Tibial nerve (tissue), 4 donors: ENCODE data around the gene ERN1. TPM values are rescaled to one million over a fixed set of nuclear protein-coding genes. Genes with fewer than 3 reads are reported as not detected.
"Not testable (repeated sequence)": the region's sequence is repeated elsewhere in the genome, so short reads cannot be mapped to it uniquely, and the experiment has no call there.

Source experiments
- DNase-seq, 2 donors: peaks; one replicate each; pipeline ENCODE4 v3.0.0-alpha.2; 2019; ENCODE audit warnings: low spot score in 2 of 2
- H3K27ac ChIP-seq, 4 donors: fragments of 200-600 bp; sonication (generic) in 3 of 4; one replicate each; pipeline ENCODE4 v1.5.1; 2017 to 2019; ENCODE audit warnings: mild to moderate bottlenecking in 1 of 4
- H3K27me3 ChIP-seq, 2 donors: fragments of 200-600 bp; sonication (generic) in 1 of 2; one replicate each; pipeline versions ENCODE4 v1.5.1 to v1.6.0; 2017 to 2019
- H3K36me3 ChIP-seq, 3 donors: fragments of 200-600 bp; sonication (generic); one replicate each; pipeline ENCODE4 v1.5.1; 2018 to 2019
- H3K4me1 ChIP-seq, 4 donors: fragments of 200-600 bp; sonication (generic) in 3 of 4; one replicate each; pipeline ENCODE4 v1.5.1; 2017 to 2019
- H3K4me3 ChIP-seq, 4 donors: fragments of 200-600 bp; sonication (generic) in 3 of 4; one replicate each; pipeline ENCODE4 v1.5.1; 2017 to 2019; ENCODE audit warnings: mild to moderate bottlenecking in 1 of 4, moderate library complexity in 1 of 4
- H3K9me3 ChIP-seq, 4 donors: fragments of 200-600 bp; sonication (generic) in 3 of 4; one replicate each; pipeline ENCODE4 v1.5.1; 2017 to 2019
- EP300 ChIP-seq, 2 donors: sonication (generic); formaldehyde crosslinking; IDR thresholded peaks; one replicate each; pipeline ENCODE4 v1.6.1; 2017; ENCODE audit warnings: antibody characterized with exemption in 2 of 2, mild to moderate bottlenecking in 1 of 2
- POLR2A ChIP-seq, 2 donors: fragments of 450-650 bp; IDR thresholded peaks; one replicate each; pipeline ENCODE4 v1.6.1; 2017; ENCODE audit warnings: antibody characterized with exemption in 2 of 2, mild to moderate bottlenecking in 2 of 2, moderate library complexity in 2 of 2
- WGBS, 2 donors: methylation state at CpG; one replicate each; pipeline ENCODE4 v1.1.5; 2018; 5-methylcytosine and 5-hydroxymethylcytosine counted together
- total RNA-seq, 4 donors: library from RNA; depleted of rRNA; stranded (reverse); fragments of >200 nt; gene quantifications; one replicate each; pipeline ENCODE4 v1.1.0, GENCODE V29; 2016
- TF ChIP-seq, protein P1 (sequence below), 5 experiments: fragments of 200-600 bp in 3 of 5; fragments of 450-650 bp in 2 of 5; sonication (generic) in 3 of 5; IDR thresholded peaks; one replicate each; pipeline ENCODE4 v1.5.1; 2016 to 2019; ENCODE audit warnings: antibody characterized with exemption in 5 of 5, mild to moderate bottlenecking in 3 of 5, moderate library complexity in 2 of 5

The ERN1 gene
- total RNA-seq, 4 donors from 2014 or later = 8.7 to 17.7 (median 13.5) TPM

GRCh38 chr17:64174686-64175456 lies 44.9 kb upstream of the ERN1 start:
- peak in 1 of 2 donors; percentile 53 for DNase-seq
- peaks cover 0 to 49% (median 0%) of the 10 kb centered on the region in 3 donors for H3K36me3 ChIP-seq
- H3K4me3 ChIP-seq = no peak overlapping the region
- WGBS, 2 donors = 79 to 90% methylated on average over 7 of the region's 7 CpGs
- peak; percentile 43 to 68 for TF ChIP-seq EP300 (IDR thresholded peaks at IDR 0.05)
- TF ChIP-seq, protein P1, sequence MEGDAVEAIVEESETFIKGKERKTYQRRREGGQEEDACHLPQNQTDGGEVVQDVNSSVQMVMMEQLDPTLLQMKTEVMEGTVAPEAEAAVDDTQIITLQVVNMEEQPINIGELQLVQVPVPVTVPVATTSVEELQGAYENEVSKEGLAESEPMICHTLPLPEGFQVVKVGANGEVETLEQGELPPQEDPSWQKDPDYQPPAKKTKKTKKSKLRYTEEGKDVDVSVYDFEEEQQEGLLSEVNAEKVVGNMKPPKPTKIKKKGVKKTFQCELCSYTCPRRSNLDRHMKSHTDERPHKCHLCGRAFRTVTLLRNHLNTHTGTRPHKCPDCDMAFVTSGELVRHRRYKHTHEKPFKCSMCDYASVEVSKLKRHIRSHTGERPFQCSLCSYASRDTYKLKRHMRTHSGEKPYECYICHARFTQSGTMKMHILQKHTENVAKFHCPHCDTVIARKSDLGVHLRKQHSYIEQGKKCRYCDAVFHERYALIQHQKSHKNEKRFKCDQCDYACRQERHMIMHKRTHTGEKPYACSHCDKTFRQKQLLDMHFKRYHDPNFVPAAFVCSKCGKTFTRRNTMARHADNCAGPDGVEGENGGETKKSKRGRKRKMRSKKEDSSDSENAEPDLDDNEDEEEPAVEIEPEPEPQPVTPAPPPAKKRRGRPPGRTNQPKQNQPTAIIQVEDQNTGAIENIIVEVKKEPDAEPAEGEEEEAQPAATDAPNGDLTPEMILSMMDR (IDR thresholded peaks at IDR 0.05) = no peak
- H3K4me1 ChIP-seq = peaks cover 0 to 32% (median 7%) of the 10 kb centered on the region in 4 donors
- peak overlapping the region in 3 of 4 donors; percentile 32 to 82 (median 61) for H3K27ac ChIP-seq
- H3K9me3 ChIP-seq = no peaks in the 10 kb centered on the region
- no peaks in the 10 kb centered on the region for H3K27me3 ChIP-seq

GRCh38 chr17:64173646-64174045 lies 43.7 kb upstream of the ERN1 start:
- peaks cover 0 to 26% (median 3%) of the 10 kb centered on the region in 4 donors for H3K4me1 ChIP-seq
- no peaks in the 10 kb centered on the region for H3K27me3 ChIP-seq
- H3K4me3 ChIP-seq = no peak overlapping the region
- no peaks in the 10 kb centered on the region for H3K9me3 ChIP-seq
- DNase-seq = no peak
- 91 to 100% methylated on average over 3 of the region's 3 CpGs for WGBS, 2 donors
- H3K36me3 ChIP-seq = peaks cover 0 to 60% (median 0%) of the 10 kb centered on the region in 3 donors
- peak overlapping the region in 2 of 4 donors; percentile 61 to 78 for H3K27ac ChIP-seq
- TF ChIP-seq, protein P1 (IDR thresholded peaks at IDR 0.05) = no peak
- TF ChIP-seq POLR2A (IDR thresholded peaks at IDR 0.05) = no peak
- no peak for TF ChIP-seq EP300 (IDR thresholded peaks at IDR 0.05)

DNA sequence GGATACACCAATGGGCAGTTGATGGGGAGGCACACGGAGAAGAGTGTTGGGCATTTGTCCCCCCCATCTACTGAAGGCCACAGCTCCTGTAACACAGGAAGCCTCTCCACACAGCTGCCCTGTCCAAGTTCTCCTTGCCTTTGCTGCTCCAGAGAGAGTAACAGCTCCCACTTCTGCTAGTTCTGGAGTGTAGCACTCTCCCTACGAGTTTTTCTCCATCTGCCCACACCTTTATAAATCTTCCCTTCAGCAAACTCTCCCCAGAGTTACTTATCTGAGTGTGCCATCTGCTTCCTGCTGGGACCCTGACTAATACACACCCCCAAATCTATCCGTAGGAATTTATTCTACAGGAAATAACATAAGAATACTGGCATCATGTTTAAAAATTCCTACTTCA lies 42.6 kb upstream of the ERN1 start:
- TF ChIP-seq POLR2A (IDR thresholded peaks at IDR 0.05) (no peak), EP300 (IDR thresholded peaks at IDR 0.05) (no peak)
- TF ChIP-seq, protein P1 (IDR thresholded peaks at IDR 0.05) = no peak
- 72 to 77% methylated on average over 3 of the region's 3 CpGs for WGBS, 2 donors
- H3K36me3 ChIP-seq = peaks cover 0 to 64% (median 0%) of the 10 kb centered on the region in 3 donors
- no peaks in the 10 kb centered on the region for H3K27me3 ChIP-seq
- peaks cover 0 to 26% (median 3%) of the 10 kb centered on the region in 4 donors for H3K4me1 ChIP-seq
- no peak for DNase-seq
- H3K4me3 ChIP-seq = no peak overlapping the region
- H3K27ac ChIP-seq = no peak overlapping the region
- no peaks in the 10 kb centered on the region for H3K9me3 ChIP-seq

DNA sequence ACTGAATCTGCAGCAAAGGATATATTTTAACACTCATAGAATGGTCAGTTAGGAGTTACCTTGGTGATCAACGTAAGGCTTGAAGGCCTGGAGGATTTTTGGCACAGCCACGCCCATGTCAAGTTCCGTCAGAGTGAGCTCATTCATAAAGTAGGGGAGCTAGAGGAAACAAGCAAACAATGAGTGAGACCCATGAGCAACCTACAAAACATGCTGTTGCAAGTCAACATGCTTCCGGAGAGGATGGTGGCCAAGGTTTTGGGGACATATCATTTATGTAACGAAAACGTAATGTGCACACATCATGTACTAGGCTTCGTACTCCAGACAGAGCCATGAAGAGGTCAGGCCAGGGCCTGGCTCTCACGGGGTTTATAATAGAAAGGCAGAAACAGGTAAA lies 41.1 kb upstream of the ERN1 start:
- no peak for DNase-seq
- Histone ChIP-seq H3K27me3 (no peaks in the 10 kb centered on the region), H3K9me3 (no peaks in the 10 kb centered on the region), H3K36me3 (peaks cover 0 to 72% (median 0%) of the 10 kb centered on the region in 3 donors), H3K4me3 (no peak overlapping the region), H3K4me1 (peaks cover 0 to 14% (median 3%) of the 10 kb centered on the region in 4 donors), H3K27ac (no peak overlapping the region)
- 90 to 94% methylated on average over 8 of the region's 8 CpGs for whole genome bisulfite sequencing, 2 donors
- TF ChIP-seq, protein P1 (IDR thresholded peaks at IDR 0.05) = no peak
- TF ChIP-seq EP300 (IDR thresholded peaks at IDR 0.05) (no peak), POLR2A (IDR thresholded peaks at IDR 0.05) (no peak)

GRCh38 chr17:64170286-64170685 lies 40.3 kb upstream of the ERN1 start:
- no peak overlapping the region for H3K27ac ChIP-seq
- 90 to 94% methylated on average over 4 of the region's 4 CpGs for WGBS, 2 donors
- no peaks in the 10 kb centered on the region for H3K9me3 ChIP-seq
- H3K27me3 ChIP-seq = no peaks in the 10 kb centered on the region
- peaks cover 0 to 6% (median 0%) of the 10 kb centered on the region in 4 donors for H3K4me1 ChIP-seq
- TF ChIP-seq, protein P1 (IDR thresholded peaks at IDR 0.05) = no peak
- TF ChIP-seq EP300 (IDR thresholded peaks at IDR 0.05) = no peak
- no peak overlapping the region for H3K4me3 ChIP-seq
- H3K36me3 ChIP-seq = peaks cover 0 to 69% (median 0%) of the 10 kb centered on the region in 3 donors
- no peak for DNase-seq

DNA sequence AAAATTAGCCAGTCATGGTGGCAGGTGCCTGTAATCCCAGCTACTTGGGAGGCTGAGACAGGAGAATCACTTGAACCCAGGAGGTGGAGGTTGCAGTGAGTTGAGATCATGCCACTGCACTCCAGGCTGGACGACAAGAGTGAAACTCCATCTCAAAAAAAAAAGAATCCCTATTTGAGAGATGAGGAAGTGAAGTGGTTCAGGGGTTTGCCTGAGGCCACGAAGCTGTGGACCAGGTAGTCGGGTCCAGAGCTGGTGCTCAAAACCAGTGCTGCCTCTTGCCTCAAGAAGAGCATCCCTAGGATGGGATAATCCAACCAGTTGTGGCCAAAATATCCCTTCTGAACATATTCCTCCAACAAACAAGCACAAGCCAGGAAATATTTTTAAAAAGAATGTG lies 37.7 kb upstream of the ERN1 start:
- not testable (repeated sequence) for H3K9me3 ChIP-seq, H3K4me3 ChIP-seq, H3K27ac ChIP-seq, DNase-seq, H3K4me1 ChIP-seq, H3K27me3 ChIP-seq
- 82 to 92% methylated on average over 3 of the region's 3 CpGs for WGBS, 2 donors
- H3K36me3 ChIP-seq = peaks cover 0 to 57% (median 0%) of the 10 kb centered on the region in 3 donors
